GM12878 (cell line): ENCODE results near the gene STAC2. TPM values are rescaled to one million over a fixed set of nuclear protein-coding genes. Genes with fewer than 3 reads are reported as not detected.

ENCODE experiments used
- ATAC-seq: fragments of 200-7000 bp; cut with Tn5 transposase; 3 replicates; pipeline ENCODE4 v1.9.1; 2020; ENCODE audit warnings: mild to moderate bottlenecking, moderate library complexity
- BruUV-seq: library from RNA; stranded (reverse); fragments of 400-500 nt; replicated peaks from 2 replicates; lab custom pipeline; 2021; lab: Mats Ljungman, UMichigan
- CTCF ChIA-PET: fragments of 300-600 bp; sonication (Branson Sonifier 250); formaldehyde crosslinking; extraction: SDS; loops from one replicate; lab custom pipeline; 2021; ENCODE audit warnings: inconsistent platforms; lab: Yijun Ruan, JAX
- POLR2A ChIA-PET: fragments of 350-600 bp; formaldehyde crosslinking; extraction: SDS; loops from one replicate; lab custom pipeline; 2021; ENCODE audit warnings: inconsistent platforms; lab: Charles Lee
- RAD21 ChIA-PET: fragments of 300-600 bp; sonication (Branson Sonifier 250); formaldehyde crosslinking; loops from one replicate; lab custom pipeline; 2023; ENCODE audit warnings: antibody characterized with exemption; ENCODE audit not compliant: unreplicated experiment; lab: Charles Lee
- SMC1A ChIA-PET: fragments of 300-600 bp; sonication (Branson Sonifier 250); formaldehyde crosslinking; loops from one replicate; lab custom pipeline; 2023; ENCODE audit not compliant: unreplicated experiment, uncharacterized antibody; lab: Charles Lee
- DNase-seq: peaks from one replicate; pipeline ENCODE4 v3.0.0-alpha.2; 2011; ENCODE audit warnings: low read depth, low spot score
- FAIRE-seq: peaks from 3 replicates; lab custom pipeline; 2011; peaks lifted over from hg19 to GRCh38; lab: Jason Lieb, UNC
- H2AFZ ChIP-seq: 2 replicates; pipeline ENCODE4 v1.6.0; 2011; ENCODE audit warnings: low read depth, low read length, control low read depth; ENCODE audit not compliant: control insufficient read depth
- H3K27ac ChIP-seq: 2 replicates; pipeline ENCODE4 v1.5.1; 2011; ENCODE audit warnings: control low read depth; ENCODE audit not compliant: control insufficient read depth, insufficient read depth
- H3K27me3 ChIP-seq, 2 experiments: replicated peaks in 1 of 2; 2 replicates each; pipeline versions ENCODE4 v1.6.0 to v1.6.1; 2011; ENCODE audit warnings: low read length in 1 of 2; ENCODE audit not compliant: control insufficient read depth in 2 of 2, insufficient read depth in 2 of 2
- H3K36me3 ChIP-seq, 2 experiments: 2 replicates each; pipeline ENCODE4 v1.5.1; 2011; ENCODE audit warnings: low read length in 1 of 2; ENCODE audit not compliant: control insufficient read depth in 2 of 2, insufficient read depth in 2 of 2
- H3K4me1 ChIP-seq: 2 replicates; pipeline ENCODE4 v1.6.1; 2011; ENCODE audit warnings: mild to moderate bottlenecking, low read length, moderate library complexity, mixed read lengths; ENCODE audit not compliant: control insufficient read depth, insufficient read depth
- H3K4me2 ChIP-seq: 2 replicates; pipeline ENCODE4 v1.6.0; 2011; ENCODE audit warnings: control low read depth; ENCODE audit not compliant: control insufficient read depth, insufficient read depth
- H3K4me3 ChIP-seq: fragments of 200-600 bp; sonication (generic); 2 replicates; pipeline ENCODE4 v1.5.1; 2016
- H3K79me2 ChIP-seq: 2 replicates; pipeline ENCODE4 v1.6.0; 2011; ENCODE audit warnings: low read length; ENCODE audit not compliant: control insufficient read depth, insufficient read depth
- H3K9ac ChIP-seq: 2 replicates; pipeline ENCODE4 v1.8.0; 2011; ENCODE audit warnings: low read length, control low read depth, mixed read lengths; ENCODE audit not compliant: control insufficient read depth, insufficient read depth
- H3K9me3 ChIP-seq: replicated peaks from 3 replicates; pipeline ENCODE4 v1.5.1; 2011; ENCODE audit warnings: mild to moderate bottlenecking, low read length; ENCODE audit not compliant: control insufficient read depth, insufficient read depth
- H4K20me1 ChIP-seq: 2 replicates; pipeline ENCODE4 v1.6.0; 2011; ENCODE audit not compliant: control insufficient read depth, insufficient read depth
- ASH2L ChIP-seq: fragments of 300-600, 200-600 bp; sonication (generic); IDR thresholded peaks from 2 replicates; pipeline ENCODE4 v1.6.1; 2017; ENCODE audit warnings: low read depth, mild to moderate bottlenecking, borderline replicate concordance
- GABPA ChIP-seq: IDR thresholded peaks from 2 replicates; pipeline ENCODE4 v1.6.1; 2014; ENCODE audit warnings: antibody characterized with exemption, low read depth, mild to moderate bottlenecking, inconsistent platforms
- MYC ChIP-seq: IDR thresholded peaks from 2 replicates; pipeline ENCODE4 v1.6.1; 2011; ENCODE audit warnings: mild to moderate bottlenecking, low read length, moderate library complexity, inconsistent platforms; ENCODE audit not compliant: insufficient read depth, insufficient replicate concordance, insufficient read length, severe bottlenecking
- NR2C1 ChIP-seq: fragments of 450-650 bp; IDR thresholded peaks from 2 replicates; pipeline ENCODE4 v1.6.1; 2017; ENCODE audit warnings: antibody characterized with exemption, mild to moderate bottlenecking, moderate library complexity
- PRDM15 ChIP-seq: fragments of 450-650 bp; formaldehyde crosslinking; IDR thresholded peaks from 2 replicates; pipeline ENCODE4 v1.4.0; 2020; ENCODE audit warnings: mild to moderate bottlenecking, moderate library complexity
- SKIL ChIP-seq: fragments of 450-650 bp; IDR thresholded peaks from 2 replicates; pipeline ENCODE4 v1.6.1; 2017; ENCODE audit warnings: mild to moderate bottlenecking, low read depth, inconsistent platforms; ENCODE audit not compliant: poor library complexity, severe bottlenecking
- TCF3 ChIP-seq: IDR thresholded peaks from 2 replicates; pipeline ENCODE4 v1.6.1; 2012; ENCODE audit warnings: low read depth, mild to moderate bottlenecking, low read length, borderline replicate concordance; ENCODE audit not compliant: insufficient read depth
- TCF7 ChIP-seq: IDR thresholded peaks from 2 replicates; pipeline ENCODE4 v1.6.1; 2014; ENCODE audit warnings: antibody characterized with exemption, borderline replicate concordance
- ZNF207 ChIP-seq: fragments of 450-650 bp; IDR thresholded peaks from 2 replicates; pipeline ENCODE4 v1.6.1; 2014; ENCODE audit warnings: antibody characterized with exemption, mild to moderate bottlenecking, borderline replicate concordance
- ZNF24 ChIP-seq: fragments of 450-650 bp; IDR thresholded peaks from 2 replicates; pipeline ENCODE4 v1.6.1; 2017; ENCODE audit warnings: antibody characterized with exemption, mild to moderate bottlenecking
- WGBS: methylation state at CpG from one replicate; pipeline ENCODE4 v1.1.6; 2016; ENCODE audit warnings: low lambda C conversion rate; ENCODE audit not compliant: insufficient replicate concordance, insufficient coverage; ENCODE audit errors: missing lambda C conversion rate; 5-methylcytosine and 5-hydroxymethylcytosine counted together
- in situ Hi-C: fragments of 300-500 bp; cut with MboI; formaldehyde crosslinking; loops from 9 replicates; pipeline ENCODE4 v1.14.3; 2018; ENCODE audit warnings: mixed read lengths
- intact Hi-C: fragments of 100-400 bp; cut with micrococcal nuclease; formaldehyde crosslinking; loops from one replicate; pipeline ENCODE4 v1.14.2; 2022; ENCODE audit not compliant: unreplicated experiment
- polyA plus RNA-seq, 11 experiments: library from polyadenylated mRNA; depleted of rRNA in 4 of 11; unstranded in 6 of 11; stranded (reverse) in 5 of 11; fragments of >200 nt; fragmentation: Nextera tagmentation in 4 of 11; fragmentation: Illumina TruSeq in 1 of 11; extraction: Ambion mirVana in 4 of 11; extraction: Trizol in 1 of 11; gene quantifications; 1 replicate in 1 of 11; 2 replicates in 10 of 11; pipeline versions ENCODE4 v1.2.1 to v1.2.3, GENCODE V29; 2011 to 2016; ENCODE audit warnings: inconsistent platforms in 2 of 11, missing spikeins in 2 of 11, low read depth in 1 of 11
- total RNA-seq, 4 experiments: library from RNA; depleted of rRNA in 3 of 4; stranded (reverse); fragments of >200 nt in 3 of 4; fragmentation: Illumina TruSeq in 1 of 4; extraction: Trizol in 1 of 4; gene quantifications; 2 replicates each; pipeline versions ENCODE4 v1.2.1 to v1.2.3, GENCODE V29; 2013 to 2021

Gene STAC2
- total and polyA plus RNA-seq, 10 of the 15 experiments (the other 5 are each of a cell fraction or from before 2014, with no cell fraction given): 0.04 TPM; not detected in 9

DNA sequence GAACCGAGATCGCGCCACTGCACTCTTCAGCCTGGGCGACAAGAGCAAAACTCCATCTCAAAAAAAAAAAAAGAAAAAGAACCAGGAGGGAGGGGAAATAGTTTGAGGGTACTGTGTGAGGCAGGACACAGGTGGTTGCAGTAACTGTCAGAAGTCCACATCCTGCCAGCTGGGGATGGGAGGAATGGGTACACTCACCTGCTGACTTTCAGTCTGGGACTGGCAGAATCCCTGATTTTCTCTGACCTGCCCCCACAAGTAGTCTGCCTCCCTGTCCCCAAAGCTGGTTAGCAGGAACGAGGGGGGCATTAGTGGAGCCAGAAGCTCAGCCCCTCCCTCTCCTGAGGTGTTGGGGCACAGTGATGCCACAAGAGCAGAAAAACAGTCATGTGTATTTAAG lies 52.7 kb downstream of the STAC2 start:
- Histone ChIP-seq H3K4me2 (no peak overlapping the region), H3K27ac (no peak overlapping the region), H3K9ac (no peak overlapping the region), H3K4me3 (no peak overlapping the region), H3K36me3 (peaks cover 2 to 4% of the 10 kb centered on the region in 2 experiments; a peak in 2 of 4 replicates), H2AFZ (no peak overlapping the region), H3K27me3 (no peaks in the 10 kb centered on the region)
- in situ Hi-C loops (no loop called here), intact Hi-C loops (no loop called here)
- SMC1A ChIA-PET: interaction anchor here (3.9 kb wide), 1 partner anchor 8 kb away, joined by 26 read pairs; no protein-coding TSS in a partner anchor
- POLR2A ChIA-PET: interaction anchor here (1.1 kb wide), 2 partner anchors 8 to 19 kb away, joined by 3 read pairs; no protein-coding TSS in a partner anchor
- no TSS peak for BruUV-seq
- CTCF ChIA-PET: interaction anchor here (0.6 to 8.9 kb wide), 8 partner anchors 8 to 277 kb away, joined by 3 to 117 read pairs (median 11); partner anchors contain the start of genes ARL5C and RPL19
- RAD21 ChIA-PET: interaction anchor here (1.0 to 3.4 kb wide), 3 partner anchors 8 to 191 kb away, joined by 3 to 37 read pairs (median 8); no protein-coding TSS in a partner anchor
- no peak for ATAC-seq
- FAIRE-seq: no peak
- TF ChIP-seq ZNF24: no peak
- TF ChIP-seq TCF7: no peak
- TF ChIP-seq TCF3: 0 out of 2 replicates have a peak, but pooled peaks have one; percentile 38
- TF ChIP-seq, all 136 proteins: peak for 1
- 58% methylated on average over 5 of the region's 5 CpGs for WGBS
- H3K79me2 ChIP-seq: no peaks in the 10 kb centered on the region
- DNase-seq: no peak
- H4K20me1 ChIP-seq: no peaks in the 10 kb centered on the region
- no peaks in the 10 kb centered on the region for H3K9me3 ChIP-seq
- H3K4me1 ChIP-seq: no peaks in the 10 kb centered on the region

DNA sequence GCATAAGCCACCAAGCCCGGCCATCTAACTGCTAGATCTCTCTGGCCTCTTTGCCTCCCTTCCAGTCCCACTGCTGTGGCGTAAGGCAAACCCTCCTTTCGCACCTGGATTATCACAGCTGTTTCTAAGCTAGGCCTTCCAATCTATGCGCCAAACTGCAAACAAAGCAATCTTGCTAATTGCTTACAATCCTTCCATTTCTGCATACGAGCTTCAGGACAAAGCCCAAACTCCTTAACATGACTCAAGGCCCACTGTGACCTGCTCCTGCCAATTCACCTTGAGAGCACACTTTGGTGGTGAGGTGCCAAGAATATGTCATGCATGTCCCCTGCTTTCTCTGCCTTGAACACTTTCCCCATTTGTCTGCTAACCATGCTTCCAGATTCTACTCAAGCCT lies 53.8 kb downstream of the STAC2 start:
- FAIRE-seq: no peak
- peaks cover 0 to 4% of the 10 kb centered on the region in 2 experiments; a peak in 1 of 4 replicates for H3K36me3 ChIP-seq
- H3K4me3 ChIP-seq: no peak overlapping the region
- TF ChIP-seq MYC (no peak), SKIL (no peak), NR2C1 (no peak), ASH2L (no peak), GABPA (no peak), PRDM15 (CRISPR knock-in tag) (no peak), ZNF207 (no peak)

More for the DNA sequence above, 53.8 kb downstream of the STAC2 start:
- in situ Hi-C loops: no loop called here
- Histone ChIP-seq H3K27me3 (no peaks in the 10 kb centered on the region), H3K4me1 (peaks cover 5% of the 10 kb centered on the region; the same call in 1 of the 2 replicates), H3K79me2 (no peaks in the 10 kb centered on the region), H3K4me2 (no peak overlapping the region), H2AFZ (no peak overlapping the region), H4K20me1 (no peaks in the 10 kb centered on the region), H3K9me3 (no peaks in the 10 kb centered on the region), H3K9ac (no peak overlapping the region), H3K27ac (no peak overlapping the region)
- whole genome bisulfite sequencing: 84% methylated on average over 5 of the region's 5 CpGs
- ChIA-PET POLR2A (no interaction called here), RAD21 (interaction anchor here (0.6 to 1.9 kb wide), 3 partner anchors 19 to 189 kb away, joined by 3 to 7 read pairs (median 5); no protein-coding TSS in a partner anchor), SMC1A (interaction anchor here (0.7 to 1.9 kb wide), 3 partner anchors 11 to 189 kb away, joined by 3 to 5 read pairs (median 4); no protein-coding TSS in a partner anchor), CTCF (interaction anchor here (0.7 to 8.9 kb wide), 5 partner anchors 10 to 188 kb away, joined by 3 to 79 read pairs (median 4); no protein-coding TSS in a partner anchor)
- ATAC-seq: no peak
- DNase-seq: no peak
- intact Hi-C loops: no loop called here
- BruUV-seq: no TSS peak
